KBM-7 (cell line): Measurements from ENCODE around the gene TCERG1L.
A peak's percentile ranks its signal among the peaks of the same experiment; 100 is the strongest.

Experiments
- DNase-seq: peaks from one replicate; pipeline ENCODE4 v3.0.0-alpha.2; 2015
- in situ Hi-C: fragments of 300-500 bp; cut with MboI; formaldehyde crosslinking; loops from 2 replicates; pipeline ENCODE4 v1.14.3; 2020; ENCODE audit warnings: low sequenced_read_pairs, low pct_unique_long_range_greater_than_20kb, mixed read lengths

Gene TCERG1L

GRCh38 chr10:131253931-131254858 lies 57.3 kb downstream of the TCERG1L start:
- DNase-seq, result no peak
- in situ Hi-C loops, result no loop called here

GRCh38 chr10:131252567-131253276 lies 58.8 kb downstream of the TCERG1L start:
- in situ Hi-C loops, result no loop called here

GRCh38 chr10:131251146-131251541 lies 60.4 kb downstream of the TCERG1L start:
- DNase-seq, result no peak
- in situ Hi-C loops, result no loop called here

More at GRCh38 chr10:131252567-131253276, 58.8 kb downstream of the TCERG1L start:
- no peak for DNase-seq

GRCh38 chr10:131250454-131251145 lies 60.9 kb downstream of the TCERG1L start:
- in situ Hi-C loops, result no loop called here
- DNase-seq, result no peak

- in situ Hi-C loops, result no loop called here
- DNase-seq, result no peak
Measured at GRCh38 chr10:131249955-131250344, 61.6 kb downstream of the TCERG1L start.

GRCh38 chr10:131249238-131249954 lies 62.1 kb downstream of the TCERG1L start:
- no peak for DNase-seq
- in situ Hi-C loops, result no loop called here

GRCh38 chr10:131248376-131249165 lies 63.0 kb downstream of the TCERG1L start:
- in situ Hi-C loops, result no loop called here
- DNase-seq, result no peak

- no peak for DNase-seq
- in situ Hi-C loops, result no loop called here
Measured at GRCh38 chr10:131247873-131248272, 63.6 kb downstream of the TCERG1L start.

GRCh38 chr10:131246775-131247174 lies 64.7 kb downstream of the TCERG1L start:
- no peak for DNase-seq
- in situ Hi-C loops, result no loop called here

- in situ Hi-C loops, result no loop called here
- DNase-seq, result no peak
Measured at GRCh38 chr10:131246089-131246488, 65.4 kb downstream of the TCERG1L start.

- no peak for DNase-seq
- in situ Hi-C loops, result no loop called here
Measured at GRCh38 chr10:131245475-131246059, 66.0 kb downstream of the TCERG1L start.

- no peak for DNase-seq
- in situ Hi-C loops, result no loop called here
Measured at GRCh38 chr10:131244836-131245235, 66.7 kb downstream of the TCERG1L start.

- in situ Hi-C loops, result no loop called here
- DNase-seq, result no peak
Measured at GRCh38 chr10:131243076-131243475, 68.4 kb downstream of the TCERG1L start.

- in situ Hi-C loops, result no loop called here
- DNase-seq, result peak; percentile 21
Measured at GRCh38 chr10:131242007-131242406, 69.5 kb downstream of the TCERG1L start.

GRCh38 chr10:131240691-131241090 lies 70.8 kb downstream of the TCERG1L start:
- in situ Hi-C loops, result no loop called here
- no peak for DNase-seq

GRCh38 chr10:131239926-131240325 lies 71.6 kb downstream of the TCERG1L start:
- no peak for DNase-seq
- in situ Hi-C loops, result no loop called here

- no peak for DNase-seq
Measured at GRCh38 chr10:131239450-131239849, 72.1 kb downstream of the TCERG1L start.

GRCh38 chr10:131238669-131239280 lies 72.7 kb downstream of the TCERG1L start:
- in situ Hi-C loops, result no loop called here
- DNase-seq, result no peak

More at GRCh38 chr10:131239450-131239849, 72.1 kb downstream of the TCERG1L start:
- in situ Hi-C loops, result no loop called here
